ENCODE results near the gene RAB39A. TPM values are rescaled to one million over a fixed set of nuclear protein-coding genes. Genes with fewer than 3 reads are reported as not detected.

RAB39A gene
- total RNA-seq, 2 experiments from 2014 or later: 0.60 to 2.1 TPM

DNA sequence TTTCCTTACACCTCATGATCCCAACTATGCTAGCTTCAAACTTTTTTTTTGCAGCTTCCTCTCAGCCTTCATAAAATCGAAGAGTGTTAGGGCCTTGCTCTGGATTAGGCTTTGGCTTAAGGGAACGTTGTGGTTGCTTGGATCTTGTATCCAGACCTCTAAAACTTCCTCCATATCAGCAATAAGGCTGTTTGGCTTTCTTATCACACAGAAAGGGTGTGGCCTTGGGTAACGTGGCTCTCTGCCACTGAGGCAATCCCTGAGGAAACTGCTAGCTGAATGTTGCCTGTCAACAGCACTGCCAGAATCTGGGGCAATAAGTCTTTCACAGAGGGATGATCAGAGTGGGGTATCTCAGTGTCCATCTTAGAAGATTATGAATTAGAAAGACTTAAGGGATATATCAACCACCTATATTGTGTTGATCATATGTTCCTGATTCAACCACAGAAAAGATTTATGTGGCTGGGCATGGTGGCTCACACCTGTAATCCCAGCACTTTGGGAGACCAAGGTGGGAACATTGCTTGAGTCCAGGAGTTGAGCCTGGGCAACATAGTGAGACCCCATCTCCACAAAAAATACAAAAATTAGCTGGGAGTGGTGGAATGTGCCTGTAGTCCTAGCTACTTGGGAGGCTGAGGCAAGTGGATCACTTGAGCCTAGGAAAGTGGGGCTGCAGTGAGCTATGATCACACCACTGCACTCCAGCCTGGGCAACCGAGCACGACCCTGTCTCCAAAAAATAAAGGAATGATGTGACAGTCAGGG lies 67.9 kb downstream of the RAB39A start:
- no TSS peak for BruUV-seq (replicated peaks)
- no peak for TF ChIP-seq EZH2phosphoT487 (IDR thresholded peaks at IDR 0.05; ENCODE audit: borderline replicate concordance, low read depth, low read length)
- TF ChIP-seq, protein P1, sequence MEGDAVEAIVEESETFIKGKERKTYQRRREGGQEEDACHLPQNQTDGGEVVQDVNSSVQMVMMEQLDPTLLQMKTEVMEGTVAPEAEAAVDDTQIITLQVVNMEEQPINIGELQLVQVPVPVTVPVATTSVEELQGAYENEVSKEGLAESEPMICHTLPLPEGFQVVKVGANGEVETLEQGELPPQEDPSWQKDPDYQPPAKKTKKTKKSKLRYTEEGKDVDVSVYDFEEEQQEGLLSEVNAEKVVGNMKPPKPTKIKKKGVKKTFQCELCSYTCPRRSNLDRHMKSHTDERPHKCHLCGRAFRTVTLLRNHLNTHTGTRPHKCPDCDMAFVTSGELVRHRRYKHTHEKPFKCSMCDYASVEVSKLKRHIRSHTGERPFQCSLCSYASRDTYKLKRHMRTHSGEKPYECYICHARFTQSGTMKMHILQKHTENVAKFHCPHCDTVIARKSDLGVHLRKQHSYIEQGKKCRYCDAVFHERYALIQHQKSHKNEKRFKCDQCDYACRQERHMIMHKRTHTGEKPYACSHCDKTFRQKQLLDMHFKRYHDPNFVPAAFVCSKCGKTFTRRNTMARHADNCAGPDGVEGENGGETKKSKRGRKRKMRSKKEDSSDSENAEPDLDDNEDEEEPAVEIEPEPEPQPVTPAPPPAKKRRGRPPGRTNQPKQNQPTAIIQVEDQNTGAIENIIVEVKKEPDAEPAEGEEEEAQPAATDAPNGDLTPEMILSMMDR (conservative IDR thresholded peaks at IDR 0.05; ENCODE audit: low read length): no peak
- Histone ChIP-seq H3K9me2 (ENCODE audit: insufficient read depth, low read length) (no peaks in the 10 kb centered on the region), H3K4me2 (ENCODE audit: low read length) (no peak overlapping the region), H3K27ac (ENCODE audit: low read depth, low read length, poor library complexity, severe bottlenecking) (no peak overlapping the region), H2AFZ (ENCODE audit: low read length) (no peak overlapping the region), H3K4me3 (ENCODE audit: low read depth, low read length, poor library complexity, severe bottlenecking) (no peak overlapping the region), H3K4me1 (ENCODE audit: insufficient read depth, low read length, poor library complexity, severe bottlenecking) (no peaks in the 10 kb centered on the region), H4K20me1 (ENCODE audit: insufficient read depth, low read length) (no peaks in the 10 kb centered on the region), H3K79me2 (ENCODE audit: insufficient read depth, low read depth, low read length) (no peaks in the 10 kb centered on the region), H3K36me3 (ENCODE audit: insufficient read depth, low read length) (no peaks in the 10 kb centered on the region), H3K9me3 (ENCODE audit: low read length) (no peaks in the 10 kb centered on the region)
- DNase-seq (ENCODE audit: low spot score): no peak
- POLR2A ChIA-PET: interaction anchor here (0.7 kb wide), 1 partner anchor 467 kb away, joined by 3 read pairs; no protein-coding TSS in a partner anchor
- CTCF ChIA-PET (ENCODE audit: unreplicated experiment): interaction anchor here (0.6 kb wide), 1 partner anchor 67 kb away, joined by 4 read pairs; no protein-coding TSS in a partner anchor
- intact Hi-C loops (cut with micrococcal nuclease; ENCODE audit: unreplicated experiment): no loop called here

DNA sequence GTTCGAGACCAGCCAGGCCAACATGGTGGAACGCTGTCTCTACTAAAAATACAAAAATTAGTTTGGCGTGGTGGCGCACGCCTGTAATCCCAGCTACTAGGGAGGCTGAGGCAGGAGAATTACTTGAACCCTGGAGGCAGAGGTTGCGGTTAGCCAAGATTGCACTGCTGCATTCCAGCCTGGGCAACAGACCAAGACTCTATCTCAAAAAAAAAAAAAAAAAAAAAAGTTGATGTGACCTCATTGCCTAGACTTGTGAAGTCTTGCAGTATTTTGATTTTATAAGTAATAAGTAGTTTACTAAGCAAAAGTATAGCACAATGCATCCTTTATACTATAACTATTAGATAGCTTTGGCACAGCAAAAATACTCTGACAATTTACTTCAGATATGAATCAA lies 70.5 kb downstream of the RAB39A start:
- no peak overlapping the region for H3K27ac ChIP-seq (ENCODE audit: low read depth, low read length, poor library complexity, severe bottlenecking)
- intact Hi-C loops (cut with micrococcal nuclease; ENCODE audit: unreplicated experiment): no loop called here
- no peak overlapping the region for H3K4me3 ChIP-seq (ENCODE audit: low read depth, low read length, poor library complexity, severe bottlenecking)
- H3K4me2 ChIP-seq (ENCODE audit: low read length): no peak overlapping the region
- TF ChIP-seq EZH2phosphoT487 (IDR thresholded peaks at IDR 0.05; ENCODE audit: borderline replicate concordance, low read depth, low read length): no peak
- TF ChIP-seq, protein P1 (conservative IDR thresholded peaks at IDR 0.05; ENCODE audit: low read length): no peak
- H4K20me1 ChIP-seq (ENCODE audit: insufficient read depth, low read length): no peaks in the 10 kb centered on the region
- ChIA-PET POLR2A (interaction anchor here (0.6 kb wide), 1 partner anchor 65 kb away, joined by 3 read pairs; no protein-coding TSS in a partner anchor), CTCF (ENCODE audit: unreplicated experiment) (interaction anchor here (1.3 kb wide), 1 partner anchor 10 kb away, joined by 4 read pairs; the partner anchor contains the start of gene CUL5)
- no peak for DNase-seq (ENCODE audit: low spot score)
- no peaks in the 10 kb centered on the region for H3K36me3 ChIP-seq (ENCODE audit: insufficient read depth, low read length)
- H3K9me2 ChIP-seq (ENCODE audit: insufficient read depth, low read length): no peaks in the 10 kb centered on the region
- H3K4me1 ChIP-seq (ENCODE audit: insufficient read depth, low read length, poor library complexity, severe bottlenecking): no peaks in the 10 kb centered on the region
- H3K9me3 ChIP-seq (ENCODE audit: low read length): no peaks in the 10 kb centered on the region
- no TSS peak for BruUV-seq (replicated peaks)
- no peaks in the 10 kb centered on the region for H3K79me2 ChIP-seq (ENCODE audit: insufficient read depth, low read depth, low read length)
- H2AFZ ChIP-seq (ENCODE audit: low read length): no peak overlapping the region
